ENCODE measurements around the gene MORC1.

The MORC1 gene

GRCh38 chr3:108966773-108967172, 151.2 kb downstream of the MORC1 start:
- no peak overlapping the region for H3K9ac ChIP-seq (ENCODE audit: low read depth, low read length)
- H3K4me2 ChIP-seq (ENCODE audit: low read length), result no peak overlapping the region
- no peaks in the 10 kb centered on the region for H3K27me3 ChIP-seq (ENCODE audit: control insufficient read depth, insufficient read depth, low read length)
- no peaks in the 10 kb centered on the region for H3K9me3 ChIP-seq (replicated peaks; ENCODE audit: low read length)
- H3K4me3 ChIP-seq (ENCODE audit: low read length), result no peak overlapping the region
- H3K4me1 ChIP-seq (ENCODE audit: control insufficient read depth, insufficient read depth, low read length), result no peaks in the 10 kb centered on the region
- H3K36me3 ChIP-seq (ENCODE audit: insufficient read depth, low read length), result no peaks in the 10 kb centered on the region

- H3K27me3 ChIP-seq (ENCODE audit: control insufficient read depth, insufficient read depth, low read length), result no peaks in the 10 kb centered on the region
- no peak overlapping the region for H3K4me3 ChIP-seq (ENCODE audit: low read length)
- no peaks in the 10 kb centered on the region for H3K36me3 ChIP-seq (ENCODE audit: insufficient read depth, low read length)
- H3K4me2 ChIP-seq (ENCODE audit: low read length), result no peak overlapping the region
- no peak overlapping the region for H3K9ac ChIP-seq (ENCODE audit: low read depth, low read length)
- no peaks in the 10 kb centered on the region for H3K9me3 ChIP-seq (replicated peaks; ENCODE audit: low read length)
- H3K4me1 ChIP-seq (ENCODE audit: control insufficient read depth, insufficient read depth, low read length), result no peaks in the 10 kb centered on the region
These were observed 158.9 kb downstream of the MORC1 start for GRCh38 chr3:108959017-108959416.

- Histone ChIP-seq H3K9me3 (replicated peaks; ENCODE audit: low read length) (no peaks in the 10 kb centered on the region), H3K4me1 (ENCODE audit: control insufficient read depth, insufficient read depth, low read length) (no peaks in the 10 kb centered on the region), H3K27me3 (ENCODE audit: control insufficient read depth, insufficient read depth, low read length) (no peaks in the 10 kb centered on the region), H3K4me3 (ENCODE audit: low read length) (no peak within 1 kb of the TSS), H3K36me3 (ENCODE audit: insufficient read depth, low read length) (no peaks in the 10 kb centered on the region), H3K9ac (ENCODE audit: low read depth, low read length) (no peak within 1 kb of the TSS), H3K4me2 (ENCODE audit: low read length) (no peak within 1 kb of the TSS)
These were observed 164.2 kb downstream of the MORC1 start, which contains the start of gene GUCA1C for GRCh38 chr3:108953700-108954099. Gene GUCA1C, minus strand, starts transcription at chr3:108953879. Its CDS starts 117 bp downstream, at chr3:108953762.

GRCh38 chr3:108953210-108953609, 164.7 kb downstream of the MORC1 start:
- H3K27me3 ChIP-seq (ENCODE audit: control insufficient read depth, insufficient read depth, low read length), result no peaks in the 10 kb centered on the region
- no peaks in the 10 kb centered on the region for H3K36me3 ChIP-seq (ENCODE audit: insufficient read depth, low read length)
- no peak overlapping the region for H3K9ac ChIP-seq (ENCODE audit: low read depth, low read length)
- H3K4me2 ChIP-seq (ENCODE audit: low read length), result no peak overlapping the region
- no peaks in the 10 kb centered on the region for H3K9me3 ChIP-seq (replicated peaks; ENCODE audit: low read length)
- no peak overlapping the region for H3K4me3 ChIP-seq (ENCODE audit: low read length)
- H3K4me1 ChIP-seq (ENCODE audit: control insufficient read depth, insufficient read depth, low read length), result no peaks in the 10 kb centered on the region

GRCh38 chr3:108951820-108952501, 166.0 kb downstream of the MORC1 start:
- no peaks in the 10 kb centered on the region for H3K27me3 ChIP-seq (ENCODE audit: control insufficient read depth, insufficient read depth, low read length)
- H3K4me1 ChIP-seq (ENCODE audit: control insufficient read depth, insufficient read depth, low read length), result no peaks in the 10 kb centered on the region
- no peak overlapping the region for H3K9ac ChIP-seq (ENCODE audit: low read depth, low read length)
- H3K4me2 ChIP-seq (ENCODE audit: low read length), result no peak overlapping the region
- H3K4me3 ChIP-seq (ENCODE audit: low read length), result no peak overlapping the region
- H3K9me3 ChIP-seq (replicated peaks; ENCODE audit: low read length), result no peaks in the 10 kb centered on the region
- H3K36me3 ChIP-seq (ENCODE audit: insufficient read depth, low read length), result no peaks in the 10 kb centered on the region

- H3K4me1 ChIP-seq (ENCODE audit: control insufficient read depth, insufficient read depth, low read length), result no peaks in the 10 kb centered on the region
- H3K9ac ChIP-seq (ENCODE audit: low read depth, low read length), result no peak overlapping the region
- H3K36me3 ChIP-seq (ENCODE audit: insufficient read depth, low read length), result no peaks in the 10 kb centered on the region
- H3K9me3 ChIP-seq (replicated peaks; ENCODE audit: low read length), result no peaks in the 10 kb centered on the region
- H3K4me2 ChIP-seq (ENCODE audit: low read length), result no peak overlapping the region
- no peaks in the 10 kb centered on the region for H3K27me3 ChIP-seq (ENCODE audit: control insufficient read depth, insufficient read depth, low read length)
- H3K4me3 ChIP-seq (ENCODE audit: low read length), result no peak overlapping the region
These were observed 170.1 kb downstream of the MORC1 start for GRCh38 chr3:108947855-108948254.

GRCh38 chr3:108946292-108947285, 171.3 kb downstream of the MORC1 start:
- Histone ChIP-seq H3K4me1 (ENCODE audit: control insufficient read depth, insufficient read depth, low read length) (no peaks in the 10 kb centered on the region), H3K9ac (ENCODE audit: low read depth, low read length) (no peak overlapping the region), H3K9me3 (replicated peaks; ENCODE audit: low read length) (no peaks in the 10 kb centered on the region), H3K36me3 (ENCODE audit: insufficient read depth, low read length) (no peaks in the 10 kb centered on the region), H3K4me2 (ENCODE audit: low read length) (no peak overlapping the region), H3K4me3 (ENCODE audit: low read length) (no peak overlapping the region), H3K27me3 (ENCODE audit: control insufficient read depth, insufficient read depth, low read length) (no peaks in the 10 kb centered on the region)

- no peaks in the 10 kb centered on the region for H3K36me3 ChIP-seq (ENCODE audit: insufficient read depth, low read length)
These were observed 177.2 kb downstream of the MORC1 start for GRCh38 chr3:108940568-108941263.

GRCh38 chr3:108940166-108940565, 177.8 kb downstream of the MORC1 start:
- Histone ChIP-seq H3K9ac (ENCODE audit: low read depth, low read length) (no peak overlapping the region), H3K4me1 (ENCODE audit: control insufficient read depth, insufficient read depth, low read length) (no peaks in the 10 kb centered on the region), H3K27me3 (ENCODE audit: control insufficient read depth, insufficient read depth, low read length) (no peaks in the 10 kb centered on the region), H3K9me3 (replicated peaks; ENCODE audit: low read length) (no peaks in the 10 kb centered on the region), H3K36me3 (ENCODE audit: insufficient read depth, low read length) (no peaks in the 10 kb centered on the region), H3K4me2 (ENCODE audit: low read length) (no peak overlapping the region), H3K4me3 (ENCODE audit: low read length) (no peak overlapping the region)

More at GRCh38 chr3:108940568-108941263, 177.2 kb downstream of the MORC1 start:
- no peaks in the 10 kb centered on the region for H3K27me3 ChIP-seq (ENCODE audit: control insufficient read depth, insufficient read depth, low read length)
- no peaks in the 10 kb centered on the region for H3K4me1 ChIP-seq (ENCODE audit: control insufficient read depth, insufficient read depth, low read length)
- H3K4me2 ChIP-seq (ENCODE audit: low read length), result no peak overlapping the region
- no peaks in the 10 kb centered on the region for H3K9me3 ChIP-seq (replicated peaks; ENCODE audit: low read length)
- H3K9ac ChIP-seq (ENCODE audit: low read depth, low read length), result no peak overlapping the region
- H3K4me3 ChIP-seq (ENCODE audit: low read length), result no peak overlapping the region

- Histone ChIP-seq H3K9me3 (replicated peaks; ENCODE audit: low read length) (no peaks in the 10 kb centered on the region), H3K4me1 (ENCODE audit: control insufficient read depth, insufficient read depth, low read length) (no peaks in the 10 kb centered on the region), H3K4me3 (ENCODE audit: low read length) (no peak overlapping the region), H3K9ac (ENCODE audit: low read depth, low read length) (no peak overlapping the region), H3K4me2 (ENCODE audit: low read length) (no peak overlapping the region), H3K27me3 (ENCODE audit: control insufficient read depth, insufficient read depth, low read length) (no peaks in the 10 kb centered on the region), H3K36me3 (ENCODE audit: insufficient read depth, low read length) (no peaks in the 10 kb centered on the region)
These were observed 180.8 kb downstream of the MORC1 start for GRCh38 chr3:108936924-108937689.

- no peak overlapping the region for H3K4me3 ChIP-seq (ENCODE audit: low read length)
- no peaks in the 10 kb centered on the region for H3K36me3 ChIP-seq (ENCODE audit: insufficient read depth, low read length)
- no peak overlapping the region for H3K9ac ChIP-seq (ENCODE audit: low read depth, low read length)
These were observed 186.9 kb downstream of the MORC1 start for GRCh38 chr3:108931035-108931434.

More at GRCh38 chr3:108931035-108931434, 186.9 kb downstream of the MORC1 start:
- no peaks in the 10 kb centered on the region for H3K27me3 ChIP-seq (ENCODE audit: control insufficient read depth, insufficient read depth, low read length)
- H3K4me2 ChIP-seq (ENCODE audit: low read length), result no peak overlapping the region
- no peaks in the 10 kb centered on the region for H3K4me1 ChIP-seq (ENCODE audit: control insufficient read depth, insufficient read depth, low read length)
- no peaks in the 10 kb centered on the region for H3K9me3 ChIP-seq (replicated peaks; ENCODE audit: low read length)

Data from skeletal muscle satellite cell (primary cell).